Endodermal cell (in vitro differentiated cells): ENCODE data around the gene EVL. TPM values are rescaled to one million over a fixed set of nuclear protein-coding genes. Genes with fewer than 3 reads are reported as not detected.

Experiments
- DNase-seq: peaks from one replicate; pipeline ENCODE4 v3.0.0-alpha.2; 2017
- H3K27ac ChIP-seq: 2 replicates; pipeline ENCODE4 v1.5.1; 2013; ENCODE audit warnings: mild to moderate bottlenecking, low read depth, low read length, moderate library complexity
- H3K27me3 ChIP-seq: 2 replicates; pipeline ENCODE4 v1.6.1; 2013; ENCODE audit warnings: mild to moderate bottlenecking, low read length, moderate library complexity; ENCODE audit not compliant: insufficient read depth, control insufficient read depth, poor library complexity, severe bottlenecking
- H3K36me3 ChIP-seq: 2 replicates; pipeline ENCODE4 v1.7.0; 2013; ENCODE audit warnings: mild to moderate bottlenecking, low read length, moderate library complexity; ENCODE audit not compliant: control insufficient read depth, insufficient read depth
- H3K4me1 ChIP-seq: one replicate; pipeline ENCODE4 v1.7.0; 2013; ENCODE audit warnings: low read length; ENCODE audit not compliant: control insufficient read depth, insufficient read depth
- H3K4me3 ChIP-seq: 2 replicates; pipeline ENCODE4 v1.5.1; 2013; ENCODE audit warnings: mild to moderate bottlenecking, low read length, moderate library complexity
- H3K9ac ChIP-seq: 2 replicates; pipeline ENCODE4 v1.6.1; 2013; ENCODE audit warnings: mild to moderate bottlenecking, low read length, moderate library complexity; ENCODE audit not compliant: poor library complexity, severe bottlenecking; ENCODE audit errors: extremely low read depth
- H3K9me3 ChIP-seq: 2 replicates; pipeline ENCODE4 v1.6.1; 2013; ENCODE audit warnings: mild to moderate bottlenecking, low read length, moderate library complexity; ENCODE audit not compliant: control insufficient read depth
- H3K27ac Mint-ChIP-seq: 2 replicates; pipeline ENCODE4 v1.8.0; 2020; ENCODE audit warnings: mixed read lengths
- H3K27me3 Mint-ChIP-seq: 2 replicates; pipeline ENCODE4 v1.8.0; 2021; ENCODE audit warnings: mild to moderate bottlenecking, mixed read lengths; ENCODE audit not compliant: insufficient read depth
- H3K36me3 Mint-ChIP-seq: 2 replicates; pipeline ENCODE4 v1.8.0; 2020; ENCODE audit warnings: low read depth, mixed read lengths
- H3K4me1 Mint-ChIP-seq: 2 replicates; pipeline ENCODE4 v1.8.0; 2020; ENCODE audit warnings: mixed read lengths
- H3K4me3 Mint-ChIP-seq: 2 replicates; pipeline ENCODE4 v1.8.0; 2020; ENCODE audit warnings: mild to moderate bottlenecking, moderate library complexity, mixed read lengths
- H3K9me3 Mint-ChIP-seq: 2 replicates; pipeline ENCODE4 v1.8.0; 2020; ENCODE audit warnings: mild to moderate bottlenecking, mixed read lengths
- WGBS, 2 experiments: methylation state at CpG; one replicate each; pipeline versions ENCODE4 v1.1.5 to v1.1.7; 2013; ENCODE audit warnings: missing lambda C conversion rate in 2 of 2, mixed read lengths in 1 of 2; ENCODE audit not compliant: insufficient coverage in 1 of 2, insufficient read length in 1 of 2; 5-methylcytosine and 5-hydroxymethylcytosine counted together
- total RNA-seq, 2 donors: library from RNA; stranded (reverse); fragmentation: NEBNext Ultra II Directional in 1 of 2; extraction: Animal tissue kit (Norgen Biotek cat#: 25700) in 1 of 2; gene quantifications; 2 replicates in 1 of 2; 3 replicates in 1 of 2; pipeline ENCODE4 v1.2.1, GENCODE V29; 2021
- TF ChIP-seq, protein P1 (sequence below): fragments of 200-600 bp; sonication (generic); conservative IDR thresholded peaks from 2 replicates; pipeline ENCODE4 v1.5.0; 2021; ENCODE audit warnings: antibody characterized with exemption, mild to moderate bottlenecking

The EVL gene
- total RNA-seq, 2 donors from 2014 or later, result 61.1 to 71.3 TPM

DNA sequence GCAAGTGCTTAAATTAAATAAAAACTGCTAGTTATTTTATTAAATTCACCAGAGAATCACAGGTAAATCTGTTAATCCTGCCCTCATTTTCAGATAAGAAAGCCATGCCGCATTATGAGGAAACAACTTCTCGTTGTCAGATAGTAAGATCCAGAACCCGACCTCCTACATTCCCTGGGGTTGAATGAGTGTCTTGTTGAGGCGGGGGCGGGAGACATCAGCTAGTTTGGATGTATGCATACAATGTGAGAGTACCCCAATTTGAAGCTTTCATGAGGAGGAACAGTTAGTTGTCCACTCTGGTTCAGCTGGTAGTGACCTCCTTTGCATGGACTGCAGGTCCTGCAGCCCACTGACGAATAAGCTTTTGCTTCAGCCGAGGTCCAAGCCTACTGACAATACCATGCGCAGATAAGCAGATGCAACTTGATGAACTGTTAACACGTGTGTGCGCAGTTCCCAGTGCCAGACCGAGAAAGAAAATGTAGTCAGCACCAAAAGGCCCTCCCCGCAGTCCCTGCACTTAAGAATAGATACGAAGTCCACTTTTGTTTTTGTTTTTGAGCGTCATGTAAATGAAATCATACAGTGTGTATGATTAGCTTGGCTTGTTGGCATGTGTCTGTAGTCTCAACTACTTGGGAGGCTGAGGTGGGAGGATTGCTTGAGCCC lies 34.9 kb downstream of the EVL start:
- no peak overlapping the region for H3K4me3 Mint-ChIP-seq
- H3K4me1 Mint-ChIP-seq, result no peaks in the 10 kb centered on the region
- DNase-seq, result no peak
- Histone ChIP-seq H3K27ac (no peak overlapping the region), H3K9me3 (no peaks in the 10 kb centered on the region), H3K9ac (no peak overlapping the region), H3K4me3 (no peak overlapping the region), H3K4me1 (no peaks in the 10 kb centered on the region), H3K36me3 (peaks cover 6% of the 10 kb centered on the region), H3K27me3 (no peaks in the 10 kb centered on the region)
- 93 to 98% methylated on average over 14 of the region's 14 CpGs for WGBS, 2 experiments
- no peaks in the 10 kb centered on the region for H3K9me3 Mint-ChIP-seq
- no peak overlapping the region for H3K27ac Mint-ChIP-seq
- TF ChIP-seq, protein P1, sequence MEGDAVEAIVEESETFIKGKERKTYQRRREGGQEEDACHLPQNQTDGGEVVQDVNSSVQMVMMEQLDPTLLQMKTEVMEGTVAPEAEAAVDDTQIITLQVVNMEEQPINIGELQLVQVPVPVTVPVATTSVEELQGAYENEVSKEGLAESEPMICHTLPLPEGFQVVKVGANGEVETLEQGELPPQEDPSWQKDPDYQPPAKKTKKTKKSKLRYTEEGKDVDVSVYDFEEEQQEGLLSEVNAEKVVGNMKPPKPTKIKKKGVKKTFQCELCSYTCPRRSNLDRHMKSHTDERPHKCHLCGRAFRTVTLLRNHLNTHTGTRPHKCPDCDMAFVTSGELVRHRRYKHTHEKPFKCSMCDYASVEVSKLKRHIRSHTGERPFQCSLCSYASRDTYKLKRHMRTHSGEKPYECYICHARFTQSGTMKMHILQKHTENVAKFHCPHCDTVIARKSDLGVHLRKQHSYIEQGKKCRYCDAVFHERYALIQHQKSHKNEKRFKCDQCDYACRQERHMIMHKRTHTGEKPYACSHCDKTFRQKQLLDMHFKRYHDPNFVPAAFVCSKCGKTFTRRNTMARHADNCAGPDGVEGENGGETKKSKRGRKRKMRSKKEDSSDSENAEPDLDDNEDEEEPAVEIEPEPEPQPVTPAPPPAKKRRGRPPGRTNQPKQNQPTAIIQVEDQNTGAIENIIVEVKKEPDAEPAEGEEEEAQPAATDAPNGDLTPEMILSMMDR, result no peak
- H3K27me3 Mint-ChIP-seq, result no peaks in the 10 kb centered on the region
- H3K36me3 Mint-ChIP-seq, result no peaks in the 10 kb centered on the region

DNA sequence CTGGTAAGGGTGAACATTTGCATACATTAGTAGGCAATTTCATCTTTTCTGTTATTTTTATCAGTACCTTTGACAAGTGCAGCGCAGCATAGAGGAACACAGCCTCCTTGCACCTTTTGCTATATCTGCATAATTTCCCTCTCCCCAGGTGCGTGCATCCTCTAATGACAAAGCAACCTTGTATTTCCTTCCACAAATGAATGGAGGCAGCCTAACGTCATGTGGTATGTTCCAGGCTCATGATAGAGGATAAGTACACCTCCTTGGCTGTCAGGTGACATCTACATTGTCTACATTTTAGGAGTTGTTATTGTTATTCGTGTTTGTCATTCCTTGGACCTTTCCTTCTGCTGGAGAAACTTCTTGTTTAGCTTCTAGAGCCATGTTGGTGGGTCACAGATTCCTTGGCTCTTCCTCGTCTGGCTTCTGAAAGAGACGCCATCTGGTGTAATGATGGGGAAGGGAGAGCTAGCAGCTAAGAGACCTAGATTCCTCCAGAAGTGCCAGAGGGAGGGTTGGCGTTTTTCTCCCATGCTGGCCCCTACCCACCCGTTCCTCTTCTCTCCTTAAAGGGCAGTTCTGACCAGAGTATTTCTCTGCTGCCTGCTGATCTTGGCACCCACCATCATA lies 37.0 kb downstream of the EVL start:
- Mint-ChIP-seq H3K4me1 (no peaks in the 10 kb centered on the region), H3K27ac (no peak overlapping the region), H3K4me3 (no peak overlapping the region), H3K9me3 (no peaks in the 10 kb centered on the region), H3K36me3 (no peaks in the 10 kb centered on the region), H3K27me3 (no peaks in the 10 kb centered on the region)
- Histone ChIP-seq H3K9ac (no peak overlapping the region), H3K27ac (no peak overlapping the region), H3K4me3 (no peak overlapping the region), H3K27me3 (no peaks in the 10 kb centered on the region), H3K4me1 (no peaks in the 10 kb centered on the region), H3K36me3 (peaks cover 6% of the 10 kb centered on the region), H3K9me3 (no peaks in the 10 kb centered on the region)
- TF ChIP-seq, protein P1, result peak; percentile 40
- WGBS, 2 experiments, result 88 to 89% methylated on average over 5 to 8 of the region's 8 CpGs
- DNase-seq, result no peak

DNA sequence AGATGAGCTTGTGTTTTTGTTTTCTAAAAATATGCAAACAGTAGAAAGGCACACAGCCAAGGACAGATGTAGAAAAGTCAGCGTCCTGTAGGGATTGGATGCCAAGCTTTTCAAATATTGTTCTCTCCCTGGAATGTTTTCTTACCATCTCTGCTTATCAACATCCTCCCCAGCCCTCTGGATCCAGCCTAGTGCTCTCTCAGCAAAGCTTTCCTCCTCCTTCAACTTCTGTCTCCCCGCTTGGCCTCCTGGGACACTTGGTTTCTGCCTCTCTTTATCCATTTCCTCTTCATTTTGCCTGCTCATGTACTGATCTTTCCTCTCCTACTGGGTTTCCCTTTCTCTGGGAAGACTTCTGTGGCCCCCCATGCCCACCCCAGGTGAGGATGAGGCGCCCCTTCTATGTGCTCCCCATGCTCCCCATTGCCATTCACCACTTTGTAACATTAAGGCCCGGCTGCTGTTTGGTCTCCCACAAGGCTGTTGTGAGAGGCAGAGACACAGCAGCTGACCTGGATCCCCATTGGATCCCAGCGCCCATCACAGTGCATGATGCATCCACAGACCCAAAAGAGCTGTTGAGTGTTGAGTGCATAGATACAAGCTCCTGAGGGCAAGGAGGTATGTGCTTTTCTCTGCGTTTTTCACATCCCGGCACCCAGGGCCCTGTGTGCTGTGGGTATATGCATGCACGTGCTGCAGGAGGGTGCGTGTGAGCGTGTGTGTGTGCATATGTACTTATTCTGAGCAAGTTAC lies 38.2 kb downstream of the EVL start:
- H3K36me3 Mint-ChIP-seq, result no peaks in the 10 kb centered on the region
- no peak overlapping the region for H3K27ac ChIP-seq
- peaks cover 5% of the 10 kb centered on the region for H3K36me3 ChIP-seq
- H3K27me3 ChIP-seq, result no peaks in the 10 kb centered on the region
- no peaks in the 10 kb centered on the region for H3K9me3 ChIP-seq
- WGBS, 2 experiments, result 96% methylated on average over 7 to 10 of the region's 10 CpGs
- H3K27ac Mint-ChIP-seq, result no peak overlapping the region
- no peak overlapping the region for H3K4me3 Mint-ChIP-seq
- TF ChIP-seq, protein P1, result no peak
- H3K4me1 ChIP-seq, result no peaks in the 10 kb centered on the region
- no peaks in the 10 kb centered on the region for H3K9me3 Mint-ChIP-seq
- no peaks in the 10 kb centered on the region for H3K27me3 Mint-ChIP-seq
- no peak overlapping the region for H3K4me3 ChIP-seq
- H3K9ac ChIP-seq, result no peak overlapping the region
- H3K4me1 Mint-ChIP-seq, result peaks cover 1% of the 10 kb centered on the region
- DNase-seq, result no peak
